Ovary (tissue), 9 donors: ENCODE results near the gene SMURF1. TPM values are rescaled to one million over a fixed set of nuclear protein-coding genes. Genes with fewer than 3 reads are reported as not detected.
A peak's percentile ranks its signal among the peaks of the same experiment; 100 is the strongest.

ENCODE experiments used
- DNase-seq, 5 donors: peaks; one replicate each; pipeline ENCODE4 v3.0.0-alpha.2; 2019 to 2020
- H3K27ac ChIP-seq, 2 donors: fragments of 200-600 bp; one replicate each; pipeline versions ENCODE4 v1.5.1 to v1.8.0; 2019 to 2022
- H3K27me3 ChIP-seq: fragments of 200-600 bp; one replicate; pipeline ENCODE4 v1.8.0; 2022
- H3K36me3 ChIP-seq: fragments of 200-600 bp; sonication (generic); one replicate; pipeline ENCODE4 v1.5.1; 2019
- H3K4me1 ChIP-seq: one replicate; pipeline ENCODE4 v1.8.1; 2013; ENCODE audit warnings: mild to moderate bottlenecking, moderate library complexity; ENCODE audit not compliant: insufficient read depth
- H3K4me3 ChIP-seq: fragments of 200-600 bp; sonication (generic); one replicate; pipeline ENCODE4 v1.5.1; 2017
- H3K9me3 ChIP-seq, 2 donors: fragments of 200-600 bp in 1 of 2; sonication (generic) in 1 of 2; one replicate each; pipeline versions ENCODE4 v1.5.1 to v1.8.1; 2013 to 2019; ENCODE audit warnings: mild to moderate bottlenecking in 1 of 2, moderate library complexity in 1 of 2
- CTCF ChIP-seq, 3 donors: fragments of 450-650 bp in 2 of 3; fragments of 200-600 bp in 1 of 3; IDR thresholded peaks; one replicate each; pipeline versions ENCODE4 v1.5.1 to v1.8.0; 2016 to 2022; ENCODE audit warnings: antibody characterized with exemption in 3 of 3, mild to moderate bottlenecking in 1 of 3
- EP300 ChIP-seq: sonication (generic); formaldehyde crosslinking; IDR thresholded peaks from one replicate; pipeline ENCODE4 v1.6.1; 2017; ENCODE audit warnings: antibody characterized with exemption
- POLR2A ChIP-seq: fragments of 450-650 bp; IDR thresholded peaks from one replicate; pipeline ENCODE4 v1.6.1; 2017; ENCODE audit warnings: antibody characterized with exemption, mild to moderate bottlenecking, moderate library complexity
- WGBS, 3 donors: extraction: QIAGEN DNeasy Blood & Tissue Kit in 1 of 3; methylation state at CpG; one replicate each; pipeline versions ENCODE4 v1.1.5 to v1.1.7; 2013 to 2017; 5-methylcytosine and 5-hydroxymethylcytosine counted together
- intact Hi-C, 4 donors: fragments of 100-400 bp; cut with DNase I; formaldehyde crosslinking; loops; one replicate each; pipeline versions ENCODE4 v1.11.0 to v1.15.1; 2022 to 2023
- polyA plus RNA-seq, 2 donors: library from polyadenylated mRNA; stranded (reverse); fragments of 200-250 nt in 1 of 2; fragments of 350-450 nt in 1 of 2; fragmentation: Illumina TruSeq in 1 of 2; extraction: RNeasy Lipid Tissue Mini Kit (QIAGEN cat#74804) in 1 of 2; gene quantifications; one replicate each; pipeline ENCODE4 v1.2.3, GENCODE V29; 2013 to 2014
- total RNA-seq, 7 donors: library from RNA; depleted of rRNA in 2 of 7; stranded (reverse); fragments of >200 nt in 2 of 7; fragmentation: NEBNext Ultra II Directional in 3 of 7; extraction: Animal tissue kit (Norgen Biotek cat#: 25700) in 3 of 7; gene quantifications; one replicate each; pipeline versions ENCODE4 v1.1.0 to v1.2.4, GENCODE V29; 2016 to 2023
- donor health status: DM: no; HTN: no; CAD: no; lungs with moderate emphysema.
- donor health status: DM: no; HTN: no; CAD: no.
- donor health status: Bipolar disorder and iron deficiency.
- donor health status: DM: yes; HTN: yes; CAD: no.
- donor health status: DM: no; HTN: no; CAD: no.
- donor health status: DM: yes; HTN: yes; CAD: no.

The SMURF1 gene
- total and polyA plus RNA-seq, 9 donors = 15.1 to 40.3 (median 27.2) TPM

GRCh38 chr7:98994046-98994944 is 149.6 kb downstream of the SMURF1 start:
- no peak overlapping the region for H3K4me3 ChIP-seq
- H3K27me3 ChIP-seq = no peaks in the 10 kb centered on the region
- intact Hi-C loops = no loop called here
- no peaks in the 10 kb centered on the region for H3K9me3 ChIP-seq
- H3K4me1 ChIP-seq = no peaks in the 10 kb centered on the region
- TF ChIP-seq CTCF (IDR thresholded peaks at IDR 0.05) = no peak
- no peak for TF ChIP-seq POLR2A
- TF ChIP-seq EP300 = no peak
- no peaks in the 10 kb centered on the region for H3K36me3 ChIP-seq
- H3K27ac ChIP-seq = no peak overlapping the region
- 91 to 92% (median 92%) methylated on average over 34 of the region's 34 CpGs for WGBS, 3 donors
- peak in 1 of 5 donors; percentile 9 for DNase-seq

DNA sequence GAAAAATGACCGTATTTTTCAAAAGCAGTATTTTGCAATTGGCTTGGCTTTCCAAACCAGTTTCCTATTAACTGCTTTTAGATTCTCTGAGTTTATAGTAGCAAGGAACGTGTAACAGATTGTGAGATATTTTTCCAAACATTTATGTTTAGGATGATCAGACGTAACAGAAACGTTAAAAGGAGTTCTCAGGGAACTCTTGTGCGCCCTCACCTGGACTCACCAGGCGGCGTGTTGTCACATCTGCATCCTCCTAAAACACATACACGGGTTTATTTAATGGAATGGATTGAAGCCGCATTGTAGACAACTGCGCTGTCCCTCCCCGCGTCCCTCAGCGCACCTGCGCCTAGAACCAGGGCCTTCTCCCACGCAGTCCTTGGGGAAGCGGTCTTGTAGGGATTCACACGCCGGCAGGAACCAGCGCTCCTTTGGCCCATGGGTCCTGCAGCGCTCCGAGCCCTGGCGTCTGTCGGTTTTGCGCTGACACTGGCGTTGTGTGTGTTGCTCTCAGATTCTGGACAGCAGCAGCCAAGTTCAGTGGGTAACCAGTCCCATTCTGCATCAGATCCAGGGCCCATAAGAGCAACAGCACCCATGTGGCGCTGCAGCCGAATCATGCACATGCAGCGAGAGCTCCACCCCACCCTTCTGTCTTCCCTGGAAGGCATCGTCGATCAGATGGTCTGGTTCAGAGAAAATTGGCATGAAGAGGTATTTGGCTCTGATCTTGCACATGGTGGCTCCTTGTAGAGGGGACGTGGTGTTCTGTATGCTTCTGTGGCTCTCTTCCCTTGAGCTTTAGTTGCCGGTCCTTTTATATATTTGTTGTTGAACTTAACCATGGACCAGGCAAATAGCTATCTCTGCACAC is 150.6 kb downstream of the SMURF1 start:
- no peaks in the 10 kb centered on the region for H3K27me3 ChIP-seq
- H3K27ac ChIP-seq = no peak overlapping the region
- TF ChIP-seq EP300 = no peak
- no peak for TF ChIP-seq POLR2A
- TF ChIP-seq CTCF (IDR thresholded peaks at IDR 0.05) = no peak
- H3K9me3 ChIP-seq = no peaks in the 10 kb centered on the region
- H3K4me3 ChIP-seq = no peak overlapping the region
- intact Hi-C loops = no loop called here
- no peaks in the 10 kb centered on the region for H3K4me1 ChIP-seq
- DNase-seq = peak in 1 of 5 donors; percentile 7
- 89 to 90% (median 90%) methylated on average over 32 of the region's 32 CpGs for whole genome bisulfite sequencing, 3 donors
- H3K36me3 ChIP-seq = no peaks in the 10 kb centered on the region

- intact Hi-C loops = no loop called here
- H3K9me3 ChIP-seq = no peaks in the 10 kb centered on the region
- H3K36me3 ChIP-seq = no peaks in the 10 kb centered on the region
- TF ChIP-seq POLR2A = no peak
- TF ChIP-seq CTCF (IDR thresholded peaks at IDR 0.05) = no peak
- TF ChIP-seq EP300 = no peak
- no peak overlapping the region for H3K27ac ChIP-seq
- H3K27me3 ChIP-seq = no peaks in the 10 kb centered on the region
- no peak overlapping the region for H3K4me3 ChIP-seq
- 89 to 92% (median 91%) methylated on average over 16 of the region's 16 CpGs for WGBS, 3 donors
- DNase-seq = peak in 1 of 5 donors; percentile 8
- H3K4me1 ChIP-seq = no peaks in the 10 kb centered on the region
Measured at GRCh38 chr7:98992076-98992475, 151.8 kb downstream of the SMURF1 start.

- Histone ChIP-seq H3K27me3 (no peaks in the 10 kb centered on the region), H3K9me3 (no peaks in the 10 kb centered on the region), H3K4me3 (no peak overlapping the region), H3K27ac (no peak overlapping the region), H3K36me3 (no peaks in the 10 kb centered on the region), H3K4me1 (no peaks in the 10 kb centered on the region)
- peak in 1 of 5 donors; percentile 10 for DNase-seq
- intact Hi-C loops = no loop called here
- TF ChIP-seq CTCF (IDR thresholded peaks at IDR 0.05) (no peak), POLR2A (no peak), EP300 (no peak)
- WGBS, 3 donors = 90 to 95% (median 94%) methylated on average over 14 of the region's 14 CpGs
Measured at GRCh38 chr7:98991141-98991540, 152.8 kb downstream of the SMURF1 start.
